GM11168 (cell line): ENCODE data around the gene DUSP22.

ENCODE experiments used
- in situ Hi-C: fragments of 300-500 bp; cut with MboI; formaldehyde crosslinking; loops from one replicate; pipeline ENCODE4 v1.12.0; 2022; ENCODE audit warnings: low sequenced_read_pairs; ENCODE audit not compliant: unreplicated experiment

DUSP22 gene

GRCh38 chr6:294656-295565, 2.6 kb downstream of the DUSP22 start:
- in situ Hi-C loops = no loop called here

- in situ Hi-C loops = no loop called here
These were observed 4.2 kb downstream of the DUSP22 start for GRCh38 chr6:296151-297122.

GRCh38 chr6:297571-298232, 5.4 kb downstream of the DUSP22 start:
- in situ Hi-C loops = no loop called here

- in situ Hi-C loops = no loop called here
These were observed 6.2 kb downstream of the DUSP22 start for GRCh38 chr6:298233-299103.

- in situ Hi-C loops = no loop called here
These were observed 7.1 kb downstream of the DUSP22 start for GRCh38 chr6:299104-299980.

- in situ Hi-C loops = no loop called here
These were observed 7.7 kb downstream of the DUSP22 start for GRCh38 chr6:300026-300425.

- in situ Hi-C loops = no loop called here
These were observed 8.4 kb downstream of the DUSP22 start for GRCh38 chr6:300494-301198.

GRCh38 chr6:301526-301925, 9.2 kb downstream of the DUSP22 start:
- in situ Hi-C loops = no loop called here

- in situ Hi-C loops = no loop called here
These were observed 9.8 kb downstream of the DUSP22 start for GRCh38 chr6:301929-302705.

- in situ Hi-C loops = no loop called here
These were observed 10.5 kb downstream of the DUSP22 start for GRCh38 chr6:302760-303159.

- in situ Hi-C loops = no loop called here
These were observed 11.0 kb downstream of the DUSP22 start for GRCh38 chr6:303263-303662.

- in situ Hi-C loops = no loop called here
These were observed 11.8 kb downstream of the DUSP22 start for GRCh38 chr6:303948-304558.

GRCh38 chr6:304833-305370, 12.6 kb downstream of the DUSP22 start:
- in situ Hi-C loops = no loop called here

- in situ Hi-C loops = no loop called here
These were observed 13.3 kb downstream of the DUSP22 start for GRCh38 chr6:305371-306206.

GRCh38 chr6:306641-307061, 14.4 kb downstream of the DUSP22 start:
- in situ Hi-C loops = no loop called here
